H1 (cell line): ENCODE measurements around the gene G2E3. TPM values are rescaled to one million over a fixed set of nuclear protein-coding genes. Genes with fewer than 3 reads are reported as not detected.

Experiments
- CTCF ChIA-PET: fragments of 300-600 bp; sonication (Branson Sonifier 250); formaldehyde crosslinking; loops from one replicate; lab custom pipeline; 2021; ENCODE audit not compliant: partially characterized antibody; lab: Charles Lee
- POLR2A ChIA-PET: fragments of 300-600 bp; sonication (Branson Sonifier 250); formaldehyde crosslinking; loops from one replicate; lab custom pipeline; 2021; ENCODE audit warnings: inconsistent platforms; ENCODE audit not compliant: partially characterized antibody; lab: Charles Lee
- DNase-seq, 2 experiments: peaks; one replicate each; pipeline versions ENCODE4 v3.0.0 to v3.0.0-alpha.2; 2010 to 2022; ENCODE audit warnings: low spot score in 2 of 2, low read depth in 1 of 2, mixed read lengths in 1 of 2
- FAIRE-seq: peaks from 2 replicates; lab custom pipeline; 2011; peaks lifted over from hg19 to GRCh38; lab: Jason Lieb, UNC
- H2AFZ ChIP-seq: 2 replicates; pipeline ENCODE4 v1.8.1; 2012; ENCODE audit warnings: low read length, inconsistent platforms
- H2AK5ac ChIP-seq: 2 replicates; pipeline ENCODE4 v1.6.1; 2013; ENCODE audit warnings: low read depth, low read length
- H2BK120ac ChIP-seq: replicated peaks from 2 replicates; pipeline ENCODE3; 2013; ENCODE audit warnings: low read depth, low read length, inconsistent platforms
- H2BK12ac ChIP-seq: 2 replicates; pipeline ENCODE4 v1.6.1; 2013; ENCODE audit warnings: low read depth, low read length
- H2BK15ac ChIP-seq: 2 replicates; pipeline ENCODE4 v1.6.1; 2013; ENCODE audit warnings: low read length
- H2BK20ac ChIP-seq: 2 replicates; pipeline ENCODE4 v1.6.1; 2013; ENCODE audit warnings: low read length
- H2BK5ac ChIP-seq: 2 replicates; pipeline ENCODE4 v1.6.1; 2013; ENCODE audit warnings: low read depth, low read length
- H3K14ac ChIP-seq: 2 replicates; pipeline ENCODE4 v1.6.1; 2013; ENCODE audit warnings: inconsistent platforms; ENCODE audit not compliant: insufficient read length
- H3K18ac ChIP-seq: 2 replicates; pipeline ENCODE4 v1.6.1; 2013; ENCODE audit warnings: low read length; ENCODE audit errors: extremely low read depth
- H3K23ac ChIP-seq: 2 replicates; pipeline ENCODE4 v1.6.1; 2013; ENCODE audit warnings: inconsistent platforms; ENCODE audit not compliant: insufficient read length
- H3K23me2 ChIP-seq: 2 replicates; pipeline ENCODE4 v1.6.1; 2013; ENCODE audit warnings: low read depth, low read length
- H3K27ac ChIP-seq: 2 replicates; pipeline ENCODE4 v1.6.1; 2011; ENCODE audit warnings: low read depth, low read length, inconsistent platforms
- H3K27me3 ChIP-seq, 4 experiments: replicated peaks in 1 of 4; 1 replicate in 1 of 4; 2 replicates in 3 of 4; pipeline versions ENCODE4 v1.6.1 to v1.8.1; 2011 to 2013; ENCODE audit warnings: low read length in 3 of 4, mild to moderate bottlenecking in 3 of 4, inconsistent platforms in 2 of 4, mixed read lengths in 2 of 4, moderate library complexity in 1 of 4; ENCODE audit not compliant: control insufficient read depth in 3 of 4, insufficient read depth in 3 of 4; ENCODE audit errors: extremely low read depth in 1 of 4
- H3K36me3 ChIP-seq, 4 experiments: 2 replicates each; pipeline versions ENCODE4 v1.6.1 to v1.8.1; 2011 to 2013; ENCODE audit warnings: mild to moderate bottlenecking in 4 of 4, low read length in 3 of 4, moderate library complexity in 2 of 4, control low read depth in 1 of 4, inconsistent platforms in 1 of 4; ENCODE audit not compliant: insufficient read depth in 4 of 4, control insufficient read depth in 2 of 4
- H3K4ac ChIP-seq: replicated peaks from 2 replicates; pipeline ENCODE3; 2013; ENCODE audit warnings: low read length, low read depth, mixed read lengths, inconsistent platforms; ENCODE audit not compliant: insufficient read length
- H3K4me1 ChIP-seq, 4 experiments: replicated peaks in 1 of 4; 1 replicate in 1 of 4; 2 replicates in 3 of 4; pipeline versions ENCODE4 v1.6.1 to v1.8.1; 2011 to 2013; ENCODE audit warnings: low read length in 3 of 4, inconsistent platforms in 2 of 4, mixed read lengths in 1 of 4; ENCODE audit not compliant: insufficient read depth in 4 of 4, control insufficient read depth in 3 of 4
- H3K4me2 ChIP-seq, 2 experiments: 2 replicates each; pipeline versions ENCODE4 v1.6.1 to v1.8.1; 2011 to 2013; ENCODE audit warnings: low read depth in 2 of 2, low read length in 2 of 2, control low read depth in 1 of 2, inconsistent platforms in 1 of 2, mild to moderate bottlenecking in 1 of 2; ENCODE audit not compliant: insufficient read depth in 1 of 2
- H3K4me3 ChIP-seq, 4 experiments: fragments of 200-600, 300-600 bp in 1 of 4; sonication (generic), shearing (Covaris generic), sonication (Bioruptor Twin) in 1 of 4; 2 replicates each; pipeline versions ENCODE4 v1.5.1 to v1.8.1; 2011 to 2016; ENCODE audit warnings: low read length in 4 of 4, low read depth in 3 of 4, control low read depth in 2 of 4, inconsistent platforms in 2 of 4, mild to moderate bottlenecking in 2 of 4, mixed read lengths in 1 of 4, moderate library complexity in 1 of 4; ENCODE audit not compliant: insufficient read depth in 2 of 4; ENCODE audit errors: extremely low read depth in 1 of 4
- H3K56ac ChIP-seq: replicated peaks from 2 replicates; pipeline ENCODE3; 2013; ENCODE audit warnings: low read depth, mild to moderate bottlenecking, mixed read lengths, low read length, inconsistent platforms; ENCODE audit not compliant: insufficient read length
- H3K79me1 ChIP-seq: 2 replicates; pipeline ENCODE4 v1.6.1; 2013; ENCODE audit warnings: low read depth, low read length, control low read depth
- H3K79me2 ChIP-seq, 2 experiments: 2 replicates each; pipeline versions ENCODE4 v1.6.1 to v1.8.1; 2012 to 2013; ENCODE audit warnings: low read length in 2 of 2, mild to moderate bottlenecking in 2 of 2, inconsistent platforms in 1 of 2; ENCODE audit not compliant: insufficient read depth in 2 of 2, control insufficient read depth in 1 of 2
- H3K9ac ChIP-seq, 4 experiments: replicated peaks in 1 of 4; 1 replicate in 1 of 4; 2 replicates in 3 of 4; pipeline versions ENCODE4 v1.6.1 to v1.8.1; 2011 to 2013; ENCODE audit warnings: low read depth in 3 of 4, low read length in 3 of 4, control low read depth in 2 of 4, mild to moderate bottlenecking in 2 of 4, moderate library complexity in 2 of 4, inconsistent platforms in 1 of 4; ENCODE audit errors: extremely low read depth in 1 of 4
- H3K9me3 ChIP-seq, 2 experiments: 2 replicates each; pipeline versions ENCODE4 v1.6.1 to v1.8.1; 2012 to 2013; ENCODE audit warnings: mild to moderate bottlenecking in 2 of 2, moderate library complexity in 2 of 2, control low read depth in 1 of 2, inconsistent platforms in 1 of 2, low read depth in 1 of 2, low read length in 1 of 2, mixed read lengths in 1 of 2; ENCODE audit not compliant: insufficient read depth in 2 of 2
- H4K20me1 ChIP-seq, 2 experiments: replicated peaks in 1 of 2; 2 replicates each; pipeline versions ENCODE3 to v1.8.1; 2011 to 2013; ENCODE audit warnings: inconsistent platforms in 2 of 2, low read length in 2 of 2, mild to moderate bottlenecking in 1 of 2; ENCODE audit not compliant: insufficient read depth in 2 of 2, control insufficient read depth in 1 of 2
- H4K5ac ChIP-seq: 2 replicates; pipeline ENCODE4 v1.6.1; 2013; ENCODE audit warnings: low read length, low read depth, mixed read lengths, inconsistent platforms; ENCODE audit not compliant: insufficient read length
- H4K8ac ChIP-seq: 2 replicates; pipeline ENCODE4 v1.8.0; 2013; ENCODE audit warnings: mild to moderate bottlenecking, moderate library complexity, low read length, inconsistent platforms; ENCODE audit not compliant: insufficient read depth; ENCODE audit errors: extremely low read depth
- H4K91ac ChIP-seq: replicated peaks from 2 replicates; pipeline ENCODE3; 2013; ENCODE audit warnings: low read length, mixed read lengths, inconsistent platforms; ENCODE audit not compliant: insufficient read length
- CEBPB ChIP-seq: IDR thresholded peaks from 2 replicates; pipeline ENCODE4 v1.6.1; 2012; ENCODE audit warnings: low read depth, low read length
- GTF2F1 ChIP-seq: IDR thresholded peaks from 2 replicates; pipeline ENCODE4 v1.6.1; 2012; ENCODE audit warnings: low read depth, low read length, improper control_type of control experiment, borderline replicate concordance
- NRF1 ChIP-seq: IDR thresholded peaks from 2 replicates; pipeline ENCODE4 v1.6.1; 2011; ENCODE audit warnings: mild to moderate bottlenecking, low read depth, low read length, improper control_type of control experiment
- ZNF274 ChIP-seq: IDR thresholded peaks from 2 replicates; pipeline ENCODE4 v1.7.0; 2012; ENCODE audit warnings: low read length, borderline replicate concordance; ENCODE audit errors: extremely low read depth
- polyA plus RNA-seq, 7 experiments: library from polyadenylated mRNA; depleted of rRNA in 3 of 7; stranded (reverse) in 5 of 7; unstranded in 2 of 7; fragments of >200 nt in 5 of 7; fragments of 200-250 nt in 2 of 7; gene quantifications; 1 replicate in 5 of 7; 2 replicates in 1 of 7; 4 replicates in 1 of 7; pipeline versions ENCODE4 v1.2.1 to v1.2.3, GENCODE V29; 2011 to 2013; ENCODE audit warnings: missing spikeins in 2 of 7, mixed read lengths in 2 of 7
- total RNA-seq: library from RNA; stranded (reverse); fragmentation: NEBNext Ultra II Directional; extraction: Animal tissue kit (Norgen Biotek cat#: 25700); gene quantifications from 2 replicates; pipeline ENCODE4 v1.2.1, GENCODE V29; 2021

Gene G2E3
- total and polyA plus RNA-seq, 2 of the 8 experiments (the other 6 are each of a cell fraction or from before 2014, with no cell fraction given), result 9.2 to 72.0 TPM

GRCh38 chr14:30630248-30630647 lies 71.3 kb downstream of the G2E3 start:
- DNase-seq (no peak), FAIRE-seq (no peak)
- Histone ChIP-seq H2BK5ac (no peak overlapping the region), H3K23me2 (no peaks in the 10 kb centered on the region), H3K18ac (no peak overlapping the region), H2BK15ac (no peak overlapping the region), H3K56ac (no peak overlapping the region), H3K27ac (no peak overlapping the region), H3K9me3 (no peaks in the 10 kb centered on the region), H2BK120ac (no peak overlapping the region), H3K14ac (no peak overlapping the region), H3K79me2 (peaks cover 2 to 55% of the 10 kb centered on the region in 2 experiments; a peak in 2 of 4 replicates), H2BK12ac (no peak overlapping the region), H3K9ac (no peak overlapping the region), H3K36me3 (peaks cover 0 to 34% (median 10%) of the 10 kb centered on the region in 4 experiments; a peak in 5 of 8 replicates), H3K27me3 (peaks cover 0 to 2% (median 0%) of the 10 kb centered on the region in 4 experiments; a peak in 1 of 7 replicates), H2BK20ac (no peak overlapping the region), H4K20me1 (peaks cover 5 to 7% of the 10 kb centered on the region in 2 experiments), H2AK5ac (no peak overlapping the region), H3K4me2 (no peak overlapping the region), H2AFZ (no peak overlapping the region), H3K4me1 (peaks cover 0 to 2% (median 0%) of the 10 kb centered on the region in 4 experiments; a peak in 1 of 7 replicates), H4K8ac (no peak overlapping the region), H3K4ac (no peak overlapping the region), H4K5ac (no peak overlapping the region), H3K79me1 (no peaks in the 10 kb centered on the region), H4K91ac (no peak overlapping the region), H3K23ac (no peak overlapping the region), H3K4me3 (no peak overlapping the region)
- POLR2A ChIA-PET, result interaction anchor here (2.3 kb wide), 1 partner anchor 8 kb away, joined by 8 read pairs; the partner anchor contains the start of gene SCFD1
- CTCF ChIA-PET, result no interaction called here
- no peak for TF ChIP-seq NRF1
- no peak for TF ChIP-seq CEBPB
- no peak for TF ChIP-seq GTF2F1
- no peak for TF ChIP-seq ZNF274
